ENCODE measurements around the gene COG6. TPM values are rescaled to one million over a fixed set of nuclear protein-coding genes. Genes with fewer than 3 reads are reported as not detected.

The COG6 gene
- total and polyA plus RNA-seq, 2 of the 13 experiments (the other 11 are each of a cell fraction or from before 2014, with no cell fraction given) = 23.5 to 26.1 TPM

DNA sequence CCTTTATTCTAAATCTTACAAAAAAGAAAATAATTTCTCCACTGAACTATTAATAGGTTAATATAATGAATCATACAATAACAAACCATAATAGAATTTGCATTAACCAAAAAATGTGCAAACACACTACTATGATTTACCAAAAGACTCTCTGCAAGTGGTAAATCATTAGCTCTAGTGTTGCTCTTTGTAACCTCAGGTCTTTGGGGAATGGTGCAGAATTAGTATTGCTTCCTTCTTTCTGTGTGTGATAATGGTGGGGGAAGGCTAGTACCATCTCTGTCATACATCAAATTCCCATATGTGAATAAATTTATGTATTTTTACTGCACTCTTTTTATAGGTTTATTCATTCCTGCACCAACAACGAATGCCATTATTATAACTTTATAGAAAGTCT is 105.1 kb downstream of the COG6 start:
- Histone ChIP-seq H3K4me2 (ENCODE audit: low read depth, low read length) (no peak overlapping the region), H3K4me1 (ENCODE audit: insufficient read depth, low read length) (peaks cover 8% of the 10 kb centered on the region; the same call in 1 of the 2 replicates), H3K36me3 (replicated peaks in 1 of 2; ENCODE audit: control insufficient read depth in 1 of 2, insufficient read depth in 2 of 2, low read length in 2 of 2) (no peaks in the 10 kb centered on the region), H4K20me1 (ENCODE audit: insufficient read depth, low read length) (no peaks in the 10 kb centered on the region), H3K27me3 (ENCODE audit: control insufficient read depth in 1 of 2, insufficient read depth in 2 of 2, low read length in 2 of 2) (no peaks in the 10 kb centered on the region), H2AFZ (ENCODE audit: low read length) (no peak overlapping the region), H3K27ac (ENCODE audit: extremely low read length, insufficient read depth, low read length) (no peak overlapping the region), H3K9ac (ENCODE audit: insufficient read depth, low read depth, low read length) (no peak overlapping the region), H3K4me3 (replicated peaks in 1 of 3; ENCODE audit: insufficient read depth in 1 of 3, low read depth in 2 of 3, low read length in 3 of 3) (no peak overlapping the region), H3K79me2 (ENCODE audit: insufficient read depth, low read length) (no peaks in the 10 kb centered on the region), H3K9me3 (ENCODE audit: low read length) (no peaks in the 10 kb centered on the region)
- 11% methylated on average over 1 of the region's 1 CpG for WGBS (ENCODE audit: low lambda C conversion rate)
- POLR2A ChIA-PET = no interaction called here
- FAIRE-seq = no peak
- no TSS peak for BruUV-seq (replicated peaks)
- no peak for DNase-seq (ENCODE audit: low spot score)
- in situ Hi-C loops (cut with HindIII; ENCODE audit: extremely low pct_ligation_motif_present, low pct_unique_long_range_greater_than_20kb) (no loop called here), intact Hi-C loops (cut with micrococcal nuclease; ENCODE audit: unreplicated experiment) (no loop called here)
- no peak for TF ChIP-seq BRCA1 (CRISPR knock-in tag; IDR thresholded peaks at IDR 0.05)
- TF ChIP-seq, protein P1, sequence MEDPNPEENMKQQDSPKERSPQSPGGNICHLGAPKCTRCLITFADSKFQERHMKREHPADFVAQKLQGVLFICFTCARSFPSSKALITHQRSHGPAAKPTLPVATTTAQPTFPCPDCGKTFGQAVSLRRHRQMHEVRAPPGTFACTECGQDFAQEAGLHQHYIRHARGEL (CRISPR knock-in tag; IDR thresholded peaks at IDR 0.05) = no peak
- TF ChIP-seq, protein P2, sequence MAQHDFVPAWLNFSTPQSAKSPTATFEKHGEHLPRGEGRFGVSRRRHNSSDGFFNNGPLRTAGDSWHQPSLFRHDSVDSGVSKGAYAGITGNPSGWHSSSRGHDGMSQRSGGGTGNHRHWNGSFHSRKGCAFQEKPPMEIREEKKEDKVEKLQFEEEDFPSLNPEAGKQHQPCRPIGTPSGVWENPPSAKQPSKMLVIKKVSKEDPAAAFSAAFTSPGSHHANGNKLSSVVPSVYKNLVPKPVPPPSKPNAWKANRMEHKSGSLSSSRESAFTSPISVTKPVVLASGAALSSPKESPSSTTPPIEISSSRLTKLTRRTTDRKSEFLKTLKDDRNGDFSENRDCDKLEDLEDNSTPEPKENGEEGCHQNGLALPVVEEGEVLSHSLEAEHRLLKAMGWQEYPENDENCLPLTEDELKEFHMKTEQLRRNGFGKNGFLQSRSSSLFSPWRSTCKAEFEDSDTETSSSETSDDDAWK (CRISPR knock-in tag; IDR thresholded peaks at IDR 0.05) = no peak
- TF ChIP-seq, protein P3, sequence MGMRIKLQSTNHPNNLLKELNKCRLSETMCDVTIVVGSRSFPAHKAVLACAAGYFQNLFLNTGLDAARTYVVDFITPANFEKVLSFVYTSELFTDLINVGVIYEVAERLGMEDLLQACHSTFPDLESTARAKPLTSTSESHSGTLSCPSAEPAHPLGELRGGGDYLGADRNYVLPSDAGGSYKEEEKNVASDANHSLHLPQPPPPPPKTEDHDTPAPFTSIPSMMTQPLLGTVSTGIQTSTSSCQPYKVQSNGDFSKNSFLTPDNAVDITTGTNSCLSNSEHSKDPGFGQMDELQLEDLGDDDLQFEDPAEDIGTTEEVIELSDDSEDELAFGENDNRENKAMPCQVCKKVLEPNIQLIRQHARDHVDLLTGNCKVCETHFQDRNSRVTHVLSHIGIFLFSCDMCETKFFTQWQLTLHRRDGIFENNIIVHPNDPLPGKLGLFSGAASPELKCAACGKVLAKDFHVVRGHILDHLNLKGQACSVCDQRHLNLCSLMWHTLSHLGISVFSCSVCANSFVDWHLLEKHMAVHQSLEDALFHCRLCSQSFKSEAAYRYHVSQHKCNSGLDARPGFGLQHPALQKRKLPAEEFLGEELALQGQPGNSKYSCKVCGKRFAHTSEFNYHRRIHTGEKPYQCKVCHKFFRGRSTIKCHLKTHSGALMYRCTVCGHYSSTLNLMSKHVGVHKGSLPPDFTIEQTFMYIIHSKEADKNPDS (CRISPR knock-in tag; IDR thresholded peaks at IDR 0.05) = no peak
- TF ChIP-seq ZFP62 (CRISPR knock-in tag; IDR thresholded peaks at IDR 0.05) = no peak
- TF ChIP-seq ZNF260 (CRISPR knock-in tag; IDR thresholded peaks at IDR 0.05; ENCODE audit: borderline replicate concordance, low read depth) = no peak
- TF ChIP-seq XRCC5 (optimal IDR thresholded peaks at IDR 0.05; ENCODE audit: low read length) = no peak
- TF ChIP-seq RNF2 (conservative IDR thresholded peaks at IDR 0.05; ENCODE audit: low read depth) = no peak
- no peak for TF ChIP-seq ZNF335 (CRISPR knock-in tag; IDR thresholded peaks at IDR 0.05)
- no peak for TF ChIP-seq ZNF652 (CRISPR knock-in tag; IDR thresholded peaks at IDR 0.05; ENCODE audit: borderline replicate concordance, low read depth)
- no peak for TF ChIP-seq ZFP36L2 (CRISPR knock-in tag; IDR thresholded peaks at IDR 0.05)
- TF ChIP-seq, protein P4, sequence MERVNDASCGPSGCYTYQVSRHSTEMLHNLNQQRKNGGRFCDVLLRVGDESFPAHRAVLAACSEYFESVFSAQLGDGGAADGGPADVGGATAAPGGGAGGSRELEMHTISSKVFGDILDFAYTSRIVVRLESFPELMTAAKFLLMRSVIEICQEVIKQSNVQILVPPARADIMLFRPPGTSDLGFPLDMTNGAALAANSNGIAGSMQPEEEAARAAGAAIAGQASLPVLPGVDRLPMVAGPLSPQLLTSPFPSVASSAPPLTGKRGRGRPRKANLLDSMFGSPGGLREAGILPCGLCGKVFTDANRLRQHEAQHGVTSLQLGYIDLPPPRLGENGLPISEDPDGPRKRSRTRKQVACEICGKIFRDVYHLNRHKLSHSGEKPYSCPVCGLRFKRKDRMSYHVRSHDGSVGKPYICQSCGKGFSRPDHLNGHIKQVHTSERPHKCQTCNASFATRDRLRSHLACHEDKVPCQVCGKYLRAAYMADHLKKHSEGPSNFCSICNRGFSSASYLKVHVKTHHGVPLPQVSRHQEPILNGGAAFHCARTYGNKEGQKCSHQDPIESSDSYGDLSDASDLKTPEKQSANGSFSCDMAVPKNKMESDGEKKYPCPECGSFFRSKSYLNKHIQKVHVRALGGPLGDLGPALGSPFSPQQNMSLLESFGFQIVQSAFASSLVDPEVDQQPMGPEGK (CRISPR knock-in tag; IDR thresholded peaks at IDR 0.05) = no peak
- TF ChIP-seq, protein P5, sequence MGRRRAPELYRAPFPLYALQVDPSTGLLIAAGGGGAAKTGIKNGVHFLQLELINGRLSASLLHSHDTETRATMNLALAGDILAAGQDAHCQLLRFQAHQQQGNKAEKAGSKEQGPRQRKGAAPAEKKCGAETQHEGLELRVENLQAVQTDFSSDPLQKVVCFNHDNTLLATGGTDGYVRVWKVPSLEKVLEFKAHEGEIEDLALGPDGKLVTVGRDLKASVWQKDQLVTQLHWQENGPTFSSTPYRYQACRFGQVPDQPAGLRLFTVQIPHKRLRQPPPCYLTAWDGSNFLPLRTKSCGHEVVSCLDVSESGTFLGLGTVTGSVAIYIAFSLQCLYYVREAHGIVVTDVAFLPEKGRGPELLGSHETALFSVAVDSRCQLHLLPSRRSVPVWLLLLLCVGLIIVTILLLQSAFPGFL (CRISPR knock-in tag; IDR thresholded peaks at IDR 0.05) = no peak
- TF ChIP-seq KDM5A (IDR thresholded peaks at IDR 0.05; ENCODE audit: borderline replicate concordance, low read length) = no peak
- no peak for TF ChIP-seq CBFB (CRISPR knock-in tag; IDR thresholded peaks at IDR 0.05)
- TF ChIP-seq MAFF (IDR thresholded peaks at IDR 0.05; ENCODE audit: low read depth, low read length) = no peak
- TF ChIP-seq ZNF569 (CRISPR knock-in tag; IDR thresholded peaks at IDR 0.05; ENCODE audit: borderline replicate concordance) = no peak
- TF ChIP-seq RXRB (CRISPR knock-in tag; IDR thresholded peaks at IDR 0.05; ENCODE audit: borderline replicate concordance) = no peak
- TF ChIP-seq ZNF296 (CRISPR knock-in tag; conservative IDR thresholded peaks at IDR 0.05) = no peak
- TF ChIP-seq ZNF615 (CRISPR knock-in tag; IDR thresholded peaks at IDR 0.05; ENCODE audit: borderline replicate concordance) = no peak
- ATAC-seq = peak; percentile 58; the same call in 1 of the 3 replicates
- CTCF ChIA-PET (ENCODE audit: low intra/inter-chr PET ratio, low total read pairs) = no interaction called here

All from HepG2 (cell line).